ENCODE results near the gene THSD4.
"Not testable (repeated sequence)": the region's sequence is repeated elsewhere in the genome, so short reads cannot be mapped to it uniquely, and the experiment has no call there.

Gene THSD4

GRCh38 chr15:71709808-71710418, 594.6 kb downstream of the THSD4 start:
- no peak for DNase-seq

DNA sequence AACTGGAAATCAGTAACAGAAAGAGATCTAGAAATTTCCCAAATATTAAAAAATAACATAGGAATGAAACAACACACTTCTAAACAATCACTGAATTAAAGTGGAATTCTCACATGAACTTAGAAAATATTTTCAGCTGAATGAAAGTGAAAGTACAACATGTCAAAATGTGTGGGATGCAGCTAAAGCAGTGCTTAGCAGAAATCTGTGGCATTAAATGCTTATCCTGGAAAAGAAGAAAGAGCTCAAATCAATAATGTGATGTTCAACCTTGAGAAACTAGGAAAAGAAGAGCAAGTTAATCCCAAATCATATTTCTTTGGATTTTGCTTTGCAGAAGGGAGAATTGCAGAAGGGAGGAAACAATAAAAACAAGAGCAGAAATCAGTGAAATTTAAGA, 596.9 kb downstream of the THSD4 start:
- DNase-seq: no peak

DNA sequence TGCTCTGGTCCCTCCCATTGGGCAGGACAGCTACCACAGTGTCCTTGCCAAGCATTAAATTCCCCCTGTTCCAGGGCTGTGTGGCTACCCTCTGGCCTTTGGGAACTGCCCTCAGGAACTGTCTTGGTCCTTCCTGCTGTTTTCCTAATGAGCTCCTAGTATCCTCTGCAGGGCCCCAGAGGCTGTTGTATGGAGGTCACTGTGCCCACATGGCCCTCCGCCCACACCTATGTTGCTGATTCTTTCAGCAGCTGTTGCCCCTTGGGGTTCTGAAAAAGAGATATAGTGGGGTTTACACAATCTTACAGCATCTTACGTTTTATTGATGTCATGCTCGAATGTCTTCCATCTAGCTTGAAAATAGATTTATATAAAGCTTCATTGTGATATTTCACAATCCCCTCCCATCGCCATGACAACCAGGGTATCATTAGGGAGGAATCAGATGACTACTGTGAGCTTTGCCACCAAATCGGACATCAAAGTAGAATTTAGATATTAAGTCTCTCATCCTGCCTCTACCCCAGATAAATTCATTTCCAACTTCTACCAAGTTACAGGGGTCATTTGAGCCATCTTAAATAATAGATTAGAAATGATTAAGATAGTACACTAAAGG, 598.0 kb downstream of the THSD4 start:
- DNase-seq: no peak

GRCh38 chr15:71715914-71716313, 600.6 kb downstream of the THSD4 start:
- DNase-seq: no peak

- DNase-seq: no peak
Measured at GRCh38 chr15:71716990-71717389, 601.7 kb downstream of the THSD4 start.

GRCh38 chr15:71718116-71718910, 603.0 kb downstream of the THSD4 start:
- no peak for DNase-seq

DNA sequence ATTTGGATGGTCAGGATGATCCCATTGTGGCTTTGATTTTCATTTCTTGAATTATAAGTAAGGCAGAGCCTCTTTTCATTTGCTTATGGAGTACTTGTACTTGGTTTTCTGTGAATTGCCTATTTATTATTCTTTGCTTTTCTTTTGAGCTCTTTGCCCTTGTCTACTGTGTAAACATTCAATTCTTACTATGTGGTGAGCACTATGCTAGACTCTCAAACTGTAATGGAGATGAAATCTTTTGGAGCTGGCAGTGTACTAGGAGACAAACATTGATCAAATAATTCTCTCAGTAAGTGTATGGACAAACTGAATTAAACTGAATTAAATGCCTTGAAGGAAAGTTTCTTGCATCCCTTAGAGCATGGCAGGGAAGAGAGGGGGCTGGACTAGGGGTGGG, 608.1 kb downstream of the THSD4 start:
- no peak for DNase-seq

DNA sequence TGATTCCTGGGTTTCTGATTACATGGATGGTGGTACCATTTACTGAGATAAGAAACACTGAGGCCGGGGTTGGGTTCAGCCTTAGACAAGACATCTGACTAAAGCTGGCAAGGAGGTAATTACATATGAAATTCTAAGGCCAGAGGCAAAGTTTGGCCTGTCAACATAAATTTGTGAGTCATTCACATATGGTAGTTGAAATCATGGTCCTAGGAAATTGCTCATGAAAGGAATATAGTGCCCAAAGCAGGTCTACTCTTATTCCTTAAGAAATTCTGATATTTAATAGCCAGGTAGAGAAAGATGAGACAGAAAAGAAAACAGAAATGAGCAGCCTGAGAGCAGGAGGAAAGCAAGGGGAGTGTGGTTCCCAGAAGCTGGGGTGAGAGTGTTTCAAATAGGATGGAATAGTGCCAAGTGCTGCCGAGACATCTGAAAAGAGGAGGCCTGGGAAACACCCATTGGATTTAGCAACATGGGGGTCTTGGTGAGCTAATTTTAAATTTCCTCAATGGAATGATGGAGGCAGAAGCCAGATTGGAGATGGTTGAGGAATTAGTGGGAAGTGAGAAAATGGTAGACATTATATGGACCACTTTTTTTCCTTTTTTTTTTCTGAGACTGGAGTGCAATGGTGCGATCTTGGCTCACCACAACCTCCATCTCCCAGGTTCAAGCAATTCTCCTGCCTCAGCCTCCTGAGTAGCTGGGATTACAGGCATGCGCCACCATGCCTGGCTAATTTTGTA, 610.1 kb downstream of the THSD4 start:
- DNase-seq: not testable (repeated sequence)

DNA sequence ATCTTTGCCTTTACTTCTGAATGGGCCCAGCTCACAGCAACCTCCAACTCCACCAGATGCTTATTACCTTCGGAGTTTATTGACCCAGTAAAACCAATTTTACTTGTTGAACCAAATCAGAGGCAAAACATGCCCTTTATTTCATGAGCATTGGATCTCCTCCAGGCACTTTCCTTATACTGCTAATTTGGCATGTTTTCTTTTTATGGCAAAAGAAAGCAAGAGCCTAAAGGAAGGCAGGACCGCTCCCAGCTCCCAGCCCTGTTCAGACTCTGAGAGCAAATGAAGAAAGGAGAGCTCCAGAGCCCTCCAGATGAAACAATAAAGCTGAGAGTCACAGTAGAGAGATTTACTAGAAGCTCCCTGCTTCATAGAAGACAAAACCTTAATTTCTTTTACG, 613.6 kb downstream of the THSD4 start:
- no peak for DNase-seq

DNA sequence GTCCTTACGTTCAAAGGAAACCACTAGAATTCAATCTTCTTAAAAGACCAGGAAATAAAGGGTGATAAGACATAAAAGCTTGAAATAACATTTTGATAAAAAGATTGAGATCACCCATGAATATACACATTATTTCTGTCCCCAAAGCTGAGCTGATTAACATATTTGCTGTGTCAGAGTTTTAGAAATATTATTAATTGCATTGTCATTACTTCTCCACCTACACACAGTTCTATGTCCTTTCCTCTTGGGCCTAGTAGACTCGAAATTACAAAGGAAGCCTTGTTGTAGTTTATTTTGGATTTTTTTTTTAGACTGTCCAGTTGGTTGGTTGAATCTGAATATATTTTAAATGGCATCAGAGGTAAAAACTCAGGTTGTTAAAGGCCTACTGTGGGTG, 614.0 kb downstream of the THSD4 start:
- no peak for DNase-seq

DNA sequence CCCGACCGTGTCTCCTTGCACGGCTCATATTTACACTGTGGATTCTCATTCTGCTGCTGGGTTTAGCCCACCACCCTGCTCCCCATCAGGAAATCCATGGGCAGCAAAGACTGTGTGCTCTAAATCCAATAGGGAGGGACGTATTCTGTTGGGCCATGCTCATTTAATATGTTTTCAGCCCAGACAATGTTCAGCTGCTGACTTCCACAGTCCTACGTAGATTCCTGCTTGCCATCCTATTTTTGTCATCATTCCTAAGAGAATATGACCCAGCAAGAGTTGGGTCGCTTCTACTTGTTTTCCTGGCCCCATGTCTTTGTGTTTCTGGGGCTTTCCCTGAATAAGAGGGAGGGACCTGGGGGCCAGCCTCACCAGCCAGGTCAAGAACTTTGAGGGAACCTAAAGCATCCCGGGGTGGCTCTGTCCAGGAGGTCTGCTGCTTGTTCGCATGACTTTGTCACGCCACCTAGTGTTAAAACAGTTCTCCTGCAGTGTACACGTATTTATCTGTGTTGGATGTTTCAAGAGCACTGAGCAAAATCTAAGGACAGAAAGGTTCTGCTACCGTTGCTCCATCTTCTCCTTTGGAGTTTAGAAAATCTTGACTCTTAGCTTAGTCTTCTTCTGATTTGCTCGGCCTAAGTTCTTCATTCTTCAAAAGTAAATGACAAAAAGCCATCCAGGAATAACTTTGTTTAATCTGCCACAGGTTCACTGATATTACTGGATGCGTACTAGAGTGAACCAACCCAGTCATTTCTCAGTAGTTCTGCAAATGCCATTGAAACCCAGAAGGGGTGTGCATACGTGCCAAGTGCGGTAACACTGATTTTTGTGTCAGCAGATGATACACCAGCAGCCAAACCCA, 615.2 kb downstream of the THSD4 start:
- DNase-seq: no peak

DNA sequence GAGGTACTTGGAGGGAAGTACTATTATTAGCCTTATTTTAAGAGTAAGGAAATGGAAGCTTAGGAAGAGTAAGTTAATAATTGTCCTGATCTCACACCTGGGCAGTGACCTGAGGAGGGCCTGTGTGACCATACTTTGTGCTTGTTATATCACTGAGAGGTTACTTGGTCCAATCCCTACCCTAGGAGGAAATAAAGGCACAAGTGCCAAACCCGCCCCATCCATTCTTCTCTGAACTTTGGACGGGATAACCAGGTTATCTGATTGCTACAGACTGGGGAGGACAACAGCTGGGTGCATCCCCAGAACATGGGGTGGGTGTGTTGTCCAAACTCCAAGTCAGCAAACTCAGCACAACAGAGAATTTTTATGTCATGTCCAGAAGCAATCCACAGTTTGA, 617.4 kb downstream of the THSD4 start:
- DNase-seq: no peak

DNA sequence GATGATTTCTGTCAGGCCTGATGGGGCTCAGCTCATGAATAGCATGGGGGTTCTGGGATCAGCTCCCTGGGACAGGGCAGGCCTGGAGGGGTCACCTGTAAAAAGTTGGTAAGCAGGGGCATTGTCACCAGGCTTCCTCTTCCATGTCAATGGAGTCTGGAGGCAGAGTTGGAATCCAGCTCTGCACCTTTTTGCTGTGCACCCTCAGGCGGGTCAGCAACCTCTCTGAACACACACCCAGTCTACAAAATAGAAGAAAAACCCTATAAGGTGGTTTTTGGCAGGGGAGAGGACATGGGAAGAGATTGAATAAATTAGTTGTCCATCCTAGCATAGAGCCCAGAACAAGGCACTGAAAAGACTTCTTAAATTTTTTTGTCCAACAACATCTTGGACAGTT, 617.9 kb downstream of the THSD4 start:
- no peak for DNase-seq

GRCh38 chr15:71734709-71735384, 619.6 kb downstream of the THSD4 start:
- no peak for DNase-seq

DNA sequence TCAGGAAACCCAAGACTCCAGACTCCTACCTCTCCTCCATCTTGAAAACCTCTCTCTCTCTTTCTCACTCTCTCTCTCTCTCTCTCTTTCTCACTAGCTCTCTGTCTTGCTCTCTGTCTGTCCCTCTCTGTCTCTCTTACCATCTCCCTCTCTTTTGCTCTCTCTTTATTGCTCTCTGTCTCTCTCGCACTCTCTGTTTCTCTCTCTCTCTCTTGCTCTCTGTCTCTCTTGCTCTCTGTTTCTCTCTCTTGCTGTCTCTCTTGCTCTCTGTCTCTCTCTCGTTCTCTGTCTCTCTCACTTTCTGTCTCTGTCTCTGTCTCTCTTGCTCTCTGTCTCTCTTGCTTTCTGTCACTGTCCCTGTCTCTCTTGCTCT, 620.1 kb downstream of the THSD4 start:
- no peak for DNase-seq

DNA sequence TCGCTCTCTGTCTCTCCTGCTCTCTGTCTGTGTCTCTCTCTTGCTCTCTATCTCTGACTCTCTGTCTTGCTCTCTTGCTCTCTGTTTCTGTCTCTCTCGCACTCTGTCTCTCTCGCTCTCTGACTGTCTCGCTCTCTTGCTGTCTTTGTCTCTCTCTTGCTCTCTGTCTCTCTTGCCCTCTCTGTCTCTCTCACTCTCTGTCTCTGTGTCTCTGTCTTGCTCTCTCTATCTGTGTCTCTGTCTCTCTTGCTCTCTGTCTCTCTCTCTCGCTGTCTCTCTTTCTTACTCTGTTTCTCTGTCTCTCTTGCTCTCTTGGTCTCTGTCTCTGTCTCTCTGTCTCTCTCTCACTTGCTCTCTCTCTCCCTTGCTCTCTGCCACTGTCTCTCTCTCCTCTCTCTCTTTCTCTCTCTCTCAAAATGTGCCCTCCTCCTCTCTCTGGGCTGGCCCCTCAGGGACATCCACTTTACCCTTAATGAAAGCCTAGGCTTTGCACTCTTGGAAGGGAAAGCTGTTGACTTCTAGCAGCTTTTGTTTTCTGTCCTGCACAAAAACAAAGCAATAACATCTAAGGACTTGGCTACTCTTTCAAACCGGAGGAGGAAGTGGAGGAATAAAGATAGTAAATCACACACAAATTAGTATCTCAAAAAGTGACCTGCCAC, 621.1 kb downstream of the THSD4 start:
- no peak for DNase-seq

DNA sequence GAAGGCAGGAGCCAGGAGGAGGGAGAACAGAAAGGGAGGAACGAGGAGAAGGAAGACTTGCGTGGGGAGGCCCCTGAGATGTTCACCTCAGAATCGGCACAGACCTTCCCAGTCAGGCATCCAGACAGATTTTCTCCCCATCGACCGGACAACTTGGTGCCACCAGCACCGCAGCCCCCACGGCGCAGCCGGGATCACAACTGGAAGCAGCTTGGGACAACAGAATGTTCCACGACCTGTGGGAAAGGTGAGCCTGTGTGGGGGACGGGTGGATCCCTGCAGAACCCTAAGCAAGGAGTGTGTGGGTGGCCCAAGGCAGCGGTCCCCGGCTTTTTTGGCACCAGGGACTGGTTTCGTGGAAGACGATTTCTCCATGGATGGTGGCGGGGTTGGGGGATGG, 622.5 kb downstream of the THSD4 start:
- DNase-seq: no peak

- no peak for DNase-seq
Measured at GRCh38 chr15:71739355-71739754, 624.1 kb downstream of the THSD4 start.

GRCh38 chr15:71742964-71743363, 627.7 kb downstream of the THSD4 start:
- DNase-seq: no peak

- no peak for DNase-seq
Measured at GRCh38 chr15:71743861-71744382, 628.7 kb downstream of the THSD4 start.

GRCh38 chr15:71746719-71747118, 631.4 kb downstream of the THSD4 start:
- DNase-seq: no peak

All from GOT3 (cell line).